Measurements from ENCODE around the gene RALGAPB. TPM values are rescaled to one million over a fixed set of nuclear protein-coding genes. Genes with fewer than 3 reads are reported as not detected.

The RALGAPB gene
- total RNA-seq, 1 experiment from 2014 or later: 36.7 TPM

GRCh38 chr20:38441916-38442315 lies 30.7 kb upstream of the RALGAPB start (continued):
- TF ChIP-seq PRDM15 (CRISPR knock-in tag; IDR thresholded peaks at IDR 0.05): no peak
- TF ChIP-seq USF2 (CRISPR knock-in tag; IDR thresholded peaks at IDR 0.05): no peak
- no peak for TF ChIP-seq TEAD1 (CRISPR knock-in tag; IDR thresholded peaks at IDR 0.05)
- TF ChIP-seq MXD4 (CRISPR knock-in tag; IDR thresholded peaks at IDR 0.05; ENCODE audit: borderline replicate concordance): no peak
- TF ChIP-seq, protein P1, sequence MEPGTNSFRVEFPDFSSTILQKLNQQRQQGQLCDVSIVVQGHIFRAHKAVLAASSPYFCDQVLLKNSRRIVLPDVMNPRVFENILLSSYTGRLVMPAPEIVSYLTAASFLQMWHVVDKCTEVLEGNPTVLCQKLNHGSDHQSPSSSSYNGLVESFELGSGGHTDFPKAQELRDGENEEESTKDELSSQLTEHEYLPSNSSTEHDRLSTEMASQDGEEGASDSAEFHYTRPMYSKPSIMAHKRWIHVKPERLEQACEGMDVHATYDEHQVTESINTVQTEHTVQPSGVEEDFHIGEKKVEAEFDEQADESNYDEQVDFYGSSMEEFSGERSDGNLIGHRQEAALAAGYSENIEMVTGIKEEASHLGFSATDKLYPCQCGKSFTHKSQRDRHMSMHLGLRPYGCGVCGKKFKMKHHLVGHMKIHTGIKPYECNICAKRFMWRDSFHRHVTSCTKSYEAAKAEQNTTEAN (CRISPR knock-in tag; IDR thresholded peaks at IDR 0.05): no peak
- TF ChIP-seq IRF1 (CRISPR knock-in tag; IDR thresholded peaks at IDR 0.05): no peak

GRCh38 chr20:38445381-38445796 lies 27.3 kb upstream of the RALGAPB start:
- ChIA-PET POLR2A (interaction anchor here (0.9 to 1.1 kb wide), 2 partner anchors 8 to 12 kb away, joined by 4 to 9 read pairs; no protein-coding TSS in a partner anchor), CTCF (interaction anchor here (1.1 kb wide), 1 partner anchor 107 kb away, joined by 9 read pairs; no protein-coding TSS in a partner anchor)
- H3K27me3 Mint-ChIP-seq (ENCODE audit: low read depth): no peaks in the 10 kb centered on the region
- no peak overlapping the region for H3K4me3 Mint-ChIP-seq
- DNase-seq (ENCODE audit: low spot score) (no peak), ATAC-seq (no peak)
- TF ChIP-seq, protein P2, sequence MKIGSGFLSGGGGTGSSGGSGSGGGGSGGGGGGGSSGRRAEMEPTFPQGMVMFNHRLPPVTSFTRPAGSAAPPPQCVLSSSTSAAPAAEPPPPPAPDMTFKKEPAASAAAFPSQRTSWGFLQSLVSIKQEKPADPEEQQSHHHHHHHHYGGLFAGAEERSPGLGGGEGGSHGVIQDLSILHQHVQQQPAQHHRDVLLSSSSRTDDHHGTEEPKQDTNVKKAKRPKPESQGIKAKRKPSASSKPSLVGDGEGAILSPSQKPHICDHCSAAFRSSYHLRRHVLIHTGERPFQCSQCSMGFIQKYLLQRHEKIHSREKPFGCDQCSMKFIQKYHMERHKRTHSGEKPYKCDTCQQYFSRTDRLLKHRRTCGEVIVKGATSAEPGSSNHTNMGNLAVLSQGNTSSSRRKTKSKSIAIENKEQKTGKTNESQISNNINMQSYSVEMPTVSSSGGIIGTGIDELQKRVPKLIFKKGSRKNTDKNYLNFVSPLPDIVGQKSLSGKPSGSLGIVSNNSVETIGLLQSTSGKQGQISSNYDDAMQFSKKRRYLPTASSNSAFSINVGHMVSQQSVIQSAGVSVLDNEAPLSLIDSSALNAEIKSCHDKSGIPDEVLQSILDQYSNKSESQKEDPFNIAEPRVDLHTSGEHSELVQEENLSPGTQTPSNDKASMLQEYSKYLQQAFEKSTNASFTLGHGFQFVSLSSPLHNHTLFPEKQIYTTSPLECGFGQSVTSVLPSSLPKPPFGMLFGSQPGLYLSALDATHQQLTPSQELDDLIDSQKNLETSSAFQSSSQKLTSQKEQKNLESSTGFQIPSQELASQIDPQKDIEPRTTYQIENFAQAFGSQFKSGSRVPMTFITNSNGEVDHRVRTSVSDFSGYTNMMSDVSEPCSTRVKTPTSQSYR (CRISPR knock-in tag; IDR thresholded peaks at IDR 0.05): no peak
- TF ChIP-seq NFATC4 (CRISPR knock-in tag; IDR thresholded peaks at IDR 0.05): no peak
- TF ChIP-seq, protein P3, sequence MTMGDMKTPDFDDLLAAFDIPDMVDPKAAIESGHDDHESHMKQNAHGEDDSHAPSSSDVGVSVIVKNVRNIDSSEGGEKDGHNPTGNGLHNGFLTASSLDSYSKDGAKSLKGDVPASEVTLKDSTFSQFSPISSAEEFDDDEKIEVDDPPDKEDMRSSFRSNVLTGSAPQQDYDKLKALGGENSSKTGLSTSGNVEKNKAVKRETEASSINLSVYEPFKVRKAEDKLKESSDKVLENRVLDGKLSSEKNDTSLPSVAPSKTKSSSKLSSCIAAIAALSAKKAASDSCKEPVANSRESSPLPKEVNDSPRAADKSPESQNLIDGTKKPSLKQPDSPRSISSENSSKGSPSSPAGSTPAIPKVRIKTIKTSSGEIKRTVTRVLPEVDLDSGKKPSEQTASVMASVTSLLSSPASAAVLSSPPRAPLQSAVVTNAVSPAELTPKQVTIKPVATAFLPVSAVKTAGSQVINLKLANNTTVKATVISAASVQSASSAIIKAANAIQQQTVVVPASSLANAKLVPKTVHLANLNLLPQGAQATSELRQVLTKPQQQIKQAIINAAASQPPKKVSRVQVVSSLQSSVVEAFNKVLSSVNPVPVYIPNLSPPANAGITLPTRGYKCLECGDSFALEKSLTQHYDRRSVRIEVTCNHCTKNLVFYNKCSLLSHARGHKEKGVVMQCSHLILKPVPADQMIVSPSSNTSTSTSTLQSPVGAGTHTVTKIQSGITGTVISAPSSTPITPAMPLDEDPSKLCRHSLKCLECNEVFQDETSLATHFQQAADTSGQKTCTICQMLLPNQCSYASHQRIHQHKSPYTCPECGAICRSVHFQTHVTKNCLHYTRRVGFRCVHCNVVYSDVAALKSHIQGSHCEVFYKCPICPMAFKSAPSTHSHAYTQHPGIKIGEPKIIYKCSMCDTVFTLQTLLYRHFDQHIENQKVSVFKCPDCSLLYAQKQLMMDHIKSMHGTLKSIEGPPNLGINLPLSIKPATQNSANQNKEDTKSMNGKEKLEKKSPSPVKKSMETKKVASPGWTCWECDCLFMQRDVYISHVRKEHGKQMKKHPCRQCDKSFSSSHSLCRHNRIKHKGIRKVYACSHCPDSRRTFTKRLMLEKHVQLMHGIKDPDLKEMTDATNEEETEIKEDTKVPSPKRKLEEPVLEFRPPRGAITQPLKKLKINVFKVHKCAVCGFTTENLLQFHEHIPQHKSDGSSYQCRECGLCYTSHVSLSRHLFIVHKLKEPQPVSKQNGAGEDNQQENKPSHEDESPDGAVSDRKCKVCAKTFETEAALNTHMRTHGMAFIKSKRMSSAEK (CRISPR knock-in tag; IDR thresholded peaks at IDR 0.05; ENCODE audit: borderline replicate concordance): no peak
- no peaks in the 10 kb centered on the region for H3K9me3 Mint-ChIP-seq
- peaks cover 16% of the 10 kb centered on the region for H3K4me1 Mint-ChIP-seq
- H3K27ac Mint-ChIP-seq: no peak overlapping the region
- peaks cover 14% of the 10 kb centered on the region for H3K36me3 Mint-ChIP-seq
